Nephron progenitor cell (in vitro differentiated cells): ENCODE measurements around the gene COLGALT1.

ENCODE experiments used
- DNase-seq: peaks from one replicate; pipeline ENCODE4 v3.0.0; 2021
- H3K27ac Mint-ChIP-seq: 2 replicates; pipeline ENCODE4 v1.8.0; 2021; ENCODE audit warnings: mild to moderate bottlenecking, moderate library complexity, mixed read lengths
- H3K27me3 Mint-ChIP-seq: 2 replicates; pipeline ENCODE4 v1.8.0; 2021; ENCODE audit warnings: mild to moderate bottlenecking, low read depth, mixed read lengths; ENCODE audit not compliant: poor library complexity
- H3K36me3 Mint-ChIP-seq: 2 replicates; pipeline ENCODE4 v1.8.0; 2021; ENCODE audit warnings: low read depth, mixed read lengths
- H3K4me1 Mint-ChIP-seq: 2 replicates; pipeline ENCODE4 v1.8.0; 2021; ENCODE audit warnings: mixed read lengths
- H3K4me3 Mint-ChIP-seq: 2 replicates; pipeline ENCODE4 v1.8.0; 2021; ENCODE audit warnings: mild to moderate bottlenecking, moderate library complexity, mixed read lengths
- H3K9me3 Mint-ChIP-seq: 2 replicates; pipeline ENCODE4 v1.8.0; 2021; ENCODE audit warnings: mild to moderate bottlenecking, moderate library complexity, mixed read lengths
- CTCF ChIP-seq: fragments of 200-600 bp; sonication (generic); IDR thresholded peaks from 2 replicates; pipeline ENCODE4 v1.5.0; 2021; ENCODE audit warnings: antibody characterized with exemption

The COLGALT1 gene

DNA sequence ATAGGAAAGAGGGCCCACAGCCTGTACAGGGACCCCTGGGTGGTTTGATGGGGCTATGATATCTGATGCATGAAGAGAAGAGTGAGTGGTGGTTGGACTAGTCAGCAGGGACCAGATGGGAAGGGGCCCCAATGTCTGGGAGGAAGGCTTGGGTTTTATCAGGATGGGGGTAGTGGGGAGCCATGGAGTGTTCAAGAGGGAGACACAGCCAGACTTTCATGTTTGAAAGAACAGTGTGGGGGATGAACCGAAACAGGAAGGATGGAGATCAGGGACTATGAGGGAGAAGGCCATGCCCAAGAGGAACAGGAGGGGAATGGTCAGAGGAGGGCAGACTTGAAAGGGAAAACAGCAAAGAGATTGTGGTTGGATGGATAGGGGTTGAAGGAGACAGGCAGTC, 69.6 kb downstream of the COLGALT1 start:
- H3K4me1 Mint-ChIP-seq: no peaks in the 10 kb centered on the region
- peaks cover 22% of the 10 kb centered on the region for H3K9me3 Mint-ChIP-seq
- TF ChIP-seq CTCF: no peak
- H3K27me3 Mint-ChIP-seq: peaks cover 4% of the 10 kb centered on the region
- DNase-seq: no peak
- H3K27ac Mint-ChIP-seq: no peak overlapping the region
- H3K4me3 Mint-ChIP-seq: no peak overlapping the region
- no peaks in the 10 kb centered on the region for H3K36me3 Mint-ChIP-seq

DNA sequence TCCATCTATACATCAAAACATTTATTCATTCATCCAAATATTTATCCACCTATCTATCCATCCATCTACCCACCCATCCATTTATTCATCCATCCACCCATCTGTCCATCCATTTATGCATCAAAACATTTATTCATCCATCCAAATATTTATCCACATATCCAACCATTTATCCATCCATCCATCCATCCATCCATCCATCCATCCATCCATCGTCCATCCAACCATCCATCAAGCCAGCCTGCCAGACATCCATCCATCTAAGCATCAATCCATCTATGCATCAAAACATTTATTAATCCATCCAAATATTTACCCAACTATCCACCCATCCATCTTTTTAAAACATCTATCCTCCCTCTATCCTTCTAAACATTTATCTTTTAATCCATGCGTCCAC, 70.5 kb downstream of the COLGALT1 start:
- Mint-ChIP-seq H3K27me3 (peaks cover 4% of the 10 kb centered on the region), H3K9me3 (peaks cover 21% of the 10 kb centered on the region), H3K27ac (no peak overlapping the region), H3K4me3 (no peak overlapping the region), H3K4me1 (no peaks in the 10 kb centered on the region), H3K36me3 (no peaks in the 10 kb centered on the region)
- TF ChIP-seq CTCF: no peak
- no peak for DNase-seq

DNA sequence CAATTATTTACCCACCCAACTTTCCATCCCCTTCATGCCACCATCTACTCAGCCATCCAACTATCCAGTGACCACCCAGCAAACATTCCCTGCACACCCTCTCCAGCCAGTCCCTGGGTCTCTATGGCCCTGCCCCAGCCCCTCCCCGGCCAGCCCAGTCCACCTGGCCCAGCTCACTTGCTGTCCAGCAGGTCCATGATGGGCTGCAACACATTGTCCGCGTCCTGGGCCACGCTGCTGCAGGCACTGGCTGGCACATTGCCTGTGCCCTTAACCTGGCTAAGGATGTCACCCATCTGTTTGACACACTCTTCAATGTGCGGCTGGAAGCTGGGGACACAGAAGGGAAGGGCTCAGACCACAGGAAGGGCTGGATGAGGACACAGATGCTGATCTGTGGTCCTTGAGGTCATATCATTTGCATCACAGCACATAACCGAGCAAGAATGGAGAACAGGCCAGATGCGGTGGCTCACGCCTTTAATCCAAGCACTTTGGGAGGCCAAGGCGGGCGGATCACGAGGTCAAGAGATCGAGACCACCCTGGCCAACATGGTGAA, 71.1 kb downstream of the COLGALT1 start:
- peaks cover 4% of the 10 kb centered on the region for H3K27me3 Mint-ChIP-seq
- H3K4me3 Mint-ChIP-seq: no peak overlapping the region
- no peak overlapping the region for H3K27ac Mint-ChIP-seq
- no peaks in the 10 kb centered on the region for H3K4me1 Mint-ChIP-seq
- peaks cover 15% of the 10 kb centered on the region for H3K9me3 Mint-ChIP-seq
- TF ChIP-seq CTCF: no peak
- H3K36me3 Mint-ChIP-seq: no peaks in the 10 kb centered on the region
- DNase-seq: no peak

GRCh38 chr19:17627161-17627560, 71.7 kb downstream of the COLGALT1 start:
- no peak for DNase-seq
- no peaks in the 10 kb centered on the region for H3K4me1 Mint-ChIP-seq
- TF ChIP-seq CTCF: no peak
- H3K4me3 Mint-ChIP-seq: no peak overlapping the region
- H3K27me3 Mint-ChIP-seq: peaks cover 4% of the 10 kb centered on the region
- no peaks in the 10 kb centered on the region for H3K36me3 Mint-ChIP-seq
- peaks cover 10% of the 10 kb centered on the region for H3K9me3 Mint-ChIP-seq
- no peak overlapping the region for H3K27ac Mint-ChIP-seq

DNA sequence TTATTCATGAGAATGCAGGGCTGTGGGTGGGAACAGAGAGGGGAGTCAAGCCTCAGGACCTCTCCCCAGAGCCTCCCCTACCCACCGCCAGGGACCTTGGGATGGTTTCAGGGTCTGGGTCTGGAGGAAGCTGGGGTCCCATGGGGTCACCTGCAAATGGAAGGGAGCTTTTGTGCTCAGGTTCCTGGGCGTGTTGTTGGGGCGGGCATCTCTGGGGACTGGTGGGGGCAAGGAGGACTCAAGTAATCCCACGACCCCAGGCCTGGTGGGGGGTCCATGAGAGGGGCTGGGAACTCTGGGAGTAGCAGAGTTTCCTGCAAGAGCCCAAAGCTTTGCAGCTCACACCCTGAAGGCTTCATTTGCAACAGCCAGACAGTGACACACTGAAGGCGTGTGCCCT, 72.5 kb downstream of the COLGALT1 start:
- Mint-ChIP-seq H3K27me3 (peaks cover 4% of the 10 kb centered on the region), H3K27ac (no peak overlapping the region), H3K4me1 (no peaks in the 10 kb centered on the region), H3K9me3 (peaks cover 6% of the 10 kb centered on the region), H3K36me3 (no peaks in the 10 kb centered on the region), H3K4me3 (no peak overlapping the region)
- TF ChIP-seq CTCF: no peak
- no peak for DNase-seq

DNA sequence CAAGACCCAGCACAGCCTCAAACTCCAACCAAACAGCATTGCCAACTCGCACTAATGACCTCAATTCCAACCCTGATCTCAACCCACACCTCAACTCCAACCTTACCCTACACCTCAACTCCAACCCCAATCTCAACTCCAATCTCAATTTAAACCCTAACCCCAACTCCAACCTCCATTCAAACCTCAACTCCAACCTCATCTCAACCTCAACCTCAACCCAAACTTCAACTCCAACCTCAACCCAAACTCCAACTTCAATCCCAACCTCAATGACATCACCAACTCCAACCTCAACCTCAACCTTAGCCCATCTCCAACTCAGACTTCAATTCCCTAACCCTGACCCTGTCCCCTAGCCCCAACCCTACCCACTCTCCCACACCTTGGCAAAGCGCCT, 74.3 kb downstream of the COLGALT1 start:
- Mint-ChIP-seq H3K27me3 (peaks cover 4% of the 10 kb centered on the region), H3K9me3 (peaks cover 5% of the 10 kb centered on the region), H3K4me3 (no peak overlapping the region), H3K27ac (no peak overlapping the region), H3K4me1 (no peaks in the 10 kb centered on the region), H3K36me3 (no peaks in the 10 kb centered on the region)
- no peak for DNase-seq
- TF ChIP-seq CTCF: no peak
